Activated CD8-positive, alpha-beta memory T cell treated with anti-CD3 and anti-CD28 coated beads, Interleukin-2, amount 10 ng/mL, durations not matched to agents 7 days and 5 days (primary cell): ENCODE data around the gene KANSL1. TPM values are rescaled to one million over a fixed set of nuclear protein-coding genes. Genes with fewer than 3 reads are reported as not detected.
"Not testable (repeated sequence)": the region's sequence is repeated elsewhere in the genome, so short reads cannot be mapped to it uniquely, and the experiment has no call there.

Source experiments
- ATAC-seq: fragments of 150-1000 bp; cut with Tn5 transposase; one replicate; pipeline ENCODE4 v1.10.0; 2021; ENCODE audit warnings: moderate library complexity
- CTCF ChIA-PET: fragments of 350-600 bp; sonication (Branson Sonifier 250); formaldehyde crosslinking; loops from one replicate; lab custom pipeline; 2021; ENCODE audit warnings: antibody characterized with exemption; lab: Charles Lee
- DNase-seq: peaks from one replicate; pipeline ENCODE4 v3.0.0-alpha.2; 2020
- H3K27ac Mint-ChIP-seq: one replicate; pipeline ENCODE4 v1.8.0; 2021; ENCODE audit warnings: mild to moderate bottlenecking, mixed read lengths
- H3K27me3 Mint-ChIP-seq: one replicate; pipeline ENCODE4 v1.8.0; 2021; ENCODE audit warnings: mixed read lengths
- H3K36me3 Mint-ChIP-seq: one replicate; pipeline ENCODE4 v1.8.0; 2021; ENCODE audit warnings: mild to moderate bottlenecking, mixed read lengths
- H3K4me1 Mint-ChIP-seq: one replicate; pipeline ENCODE4 v1.8.0; 2021; ENCODE audit warnings: mixed read lengths
- H3K4me3 Mint-ChIP-seq: one replicate; pipeline ENCODE4 v1.8.0; 2021; ENCODE audit warnings: mild to moderate bottlenecking, moderate library complexity, mixed read lengths
- H3K9me3 Mint-ChIP-seq: one replicate; pipeline ENCODE4 v1.8.0; 2022; ENCODE audit warnings: low read depth, mixed read lengths
- total RNA-seq, 2 experiments: library from RNA; stranded (reverse); gene quantifications; one replicate each; pipeline ENCODE4 v1.2.3, GENCODE V29; 2021

KANSL1 gene
- total RNA-seq, 2 experiments from 2014 or later, result 85.7 to 132 TPM

- H3K27ac Mint-ChIP-seq, result no peak overlapping the region
- no peak for ATAC-seq
- no peaks in the 10 kb centered on the region for H3K27me3 Mint-ChIP-seq
- no peak for DNase-seq
- no peaks in the 10 kb centered on the region for H3K9me3 Mint-ChIP-seq
- H3K36me3 Mint-ChIP-seq, result peaks cover 1% of the 10 kb centered on the region
- H3K4me1 Mint-ChIP-seq, result peaks cover 25% of the 10 kb centered on the region
- no peak overlapping the region for H3K4me3 Mint-ChIP-seq
- CTCF ChIA-PET, result no interaction called here
Observed at GRCh38 chr17:46108120-46108519, 85.1 kb downstream of the KANSL1 start.

DNA sequence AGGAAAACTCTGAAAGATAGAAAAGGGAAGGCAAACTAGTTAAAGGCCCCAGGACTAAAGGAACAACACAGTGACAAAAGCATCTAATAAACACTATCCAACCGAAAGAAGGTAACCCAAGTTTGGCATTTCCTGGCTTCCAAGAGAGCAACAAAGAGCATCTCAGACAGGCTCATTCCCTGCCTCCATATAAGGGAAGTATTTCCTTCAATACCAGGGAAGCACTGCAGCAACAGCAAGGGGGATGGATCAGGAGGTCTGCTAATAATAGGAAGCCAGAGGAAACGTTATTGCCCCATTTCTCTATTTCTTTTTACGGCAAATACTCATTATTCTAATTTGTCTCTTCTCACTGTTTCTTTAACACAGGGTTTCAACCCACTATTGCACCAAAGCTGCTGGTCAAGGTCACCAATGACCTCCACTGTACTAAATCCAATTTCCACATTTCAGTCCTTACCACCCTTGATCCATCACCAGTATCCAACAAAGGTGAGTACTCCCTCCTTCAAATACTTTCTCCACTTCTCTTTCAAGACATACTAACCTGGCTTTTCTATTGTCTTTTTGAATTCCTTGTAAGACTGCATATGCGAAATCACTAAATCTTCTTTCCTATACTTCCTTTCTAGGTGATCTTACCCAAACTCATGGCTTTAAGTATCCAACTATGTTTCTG is 86.1 kb downstream of the KANSL1 start:
- Mint-ChIP-seq H3K9me3 (no peaks in the 10 kb centered on the region), H3K36me3 (peaks cover 1% of the 10 kb centered on the region), H3K4me1 (peaks cover 32% of the 10 kb centered on the region), H3K27me3 (no peaks in the 10 kb centered on the region), H3K27ac (no peak overlapping the region), H3K4me3 (no peak overlapping the region)
- DNase-seq, result no peak
- CTCF ChIA-PET, result no interaction called here
- ATAC-seq, result no peak

DNA sequence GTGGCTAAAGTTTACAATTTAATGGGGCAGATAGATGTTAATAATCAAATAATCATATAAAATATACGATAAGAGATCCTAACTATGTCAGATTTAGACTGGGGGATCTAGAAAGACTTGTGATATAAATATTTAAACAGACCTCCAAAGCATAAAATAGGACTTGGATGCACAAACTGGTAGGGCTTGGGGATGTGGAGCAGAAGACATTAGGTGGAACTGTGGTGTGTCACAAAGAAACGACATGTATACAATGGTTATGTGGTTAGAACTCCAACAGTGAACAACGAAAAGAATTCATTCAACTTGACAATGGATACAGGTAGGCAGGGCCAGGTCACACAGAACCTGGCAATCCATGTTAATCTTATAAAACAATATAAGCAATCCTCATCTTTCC is 90.4 kb downstream of the KANSL1 start:
- H3K9me3 Mint-ChIP-seq, H3K36me3 Mint-ChIP-seq, H3K4me3 Mint-ChIP-seq, CTCF ChIA-PET, DNase-seq, H3K27ac Mint-ChIP-seq, ATAC-seq, H3K27me3 Mint-ChIP-seq: not testable (repeated sequence)
- peaks cover 40% of the 10 kb centered on the region for H3K4me1 Mint-ChIP-seq

DNA sequence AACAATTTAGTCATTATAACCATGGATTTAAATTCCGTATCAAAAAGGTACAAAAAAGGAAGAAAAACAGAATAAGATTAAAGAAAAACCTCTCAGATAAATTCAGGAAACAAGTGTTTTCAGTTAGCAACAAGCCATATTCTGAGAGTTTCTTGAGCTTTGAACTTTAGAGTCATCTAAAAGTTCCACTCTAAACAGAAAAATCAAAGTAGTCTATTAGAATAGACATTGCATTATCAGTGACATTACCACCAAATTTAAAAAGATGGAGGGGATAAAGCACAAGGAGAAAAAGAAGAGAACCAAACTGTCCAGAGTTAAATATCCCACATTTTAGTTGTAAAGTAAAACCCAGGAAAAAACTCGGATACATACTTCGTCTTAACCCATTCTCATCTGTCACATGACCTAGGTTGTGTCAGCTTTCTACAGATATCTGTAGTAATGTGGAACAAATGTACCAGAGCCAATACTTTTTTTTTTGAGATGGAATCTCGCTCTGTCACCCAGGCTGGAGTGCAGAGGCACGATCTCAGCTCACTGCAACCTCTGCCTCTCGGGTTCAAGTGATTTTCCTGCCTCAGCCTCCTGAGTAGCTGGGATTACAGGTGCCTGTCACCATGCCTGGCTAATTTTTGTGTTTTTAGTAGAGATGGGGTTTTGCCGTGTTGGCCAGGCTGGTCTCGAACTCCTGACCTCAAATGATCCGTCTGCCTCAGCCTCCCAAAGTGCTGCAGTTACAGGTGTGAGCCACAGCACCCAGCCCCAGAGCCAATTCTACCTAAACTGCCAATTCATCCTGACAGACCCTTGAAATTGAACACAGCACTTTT is 91.2 kb downstream of the KANSL1 start:
- not testable (repeated sequence) for H3K27ac Mint-ChIP-seq, DNase-seq, H3K9me3 Mint-ChIP-seq, H3K4me3 Mint-ChIP-seq, ATAC-seq, H3K27me3 Mint-ChIP-seq, H3K36me3 Mint-ChIP-seq
- CTCF ChIA-PET, result interaction anchor here (2.0 kb wide), 1 partner anchor 85 kb away, joined by 11 read pairs; no protein-coding TSS in a partner anchor
- peaks cover 41% of the 10 kb centered on the region for H3K4me1 Mint-ChIP-seq

DNA sequence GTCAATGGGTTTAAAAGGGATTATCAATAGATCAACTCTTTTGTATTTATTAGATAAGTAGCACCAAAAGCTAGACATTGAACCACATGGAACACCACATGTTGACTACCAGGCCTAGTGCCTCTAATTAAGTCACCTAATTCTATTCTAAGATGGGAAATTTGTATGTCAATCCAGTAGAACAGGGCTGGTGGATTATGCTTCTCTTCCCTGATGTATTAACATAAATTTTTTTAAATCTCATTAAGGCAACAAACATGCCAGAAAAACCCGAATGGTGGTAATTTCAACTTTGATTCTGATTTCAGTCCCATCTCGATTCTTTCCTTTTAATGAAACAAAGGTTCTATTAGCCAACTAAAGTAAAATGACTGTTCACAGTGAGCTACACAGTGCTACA is 92.6 kb downstream of the KANSL1 start:
- Mint-ChIP-seq H3K4me3 (no peak overlapping the region), H3K4me1 (peaks cover 41% of the 10 kb centered on the region), H3K27me3 (no peaks in the 10 kb centered on the region), H3K9me3 (no peaks in the 10 kb centered on the region), H3K36me3 (peaks cover 1% of the 10 kb centered on the region), H3K27ac (peak overlapping the region; percentile 77)
- no peak for DNase-seq
- CTCF ChIA-PET, result interaction anchor here (0.9 to 2.0 kb wide), 2 partner anchors 10 to 86 kb away, joined by 4 to 11 read pairs; no protein-coding TSS in a partner anchor
- no peak for ATAC-seq

DNA sequence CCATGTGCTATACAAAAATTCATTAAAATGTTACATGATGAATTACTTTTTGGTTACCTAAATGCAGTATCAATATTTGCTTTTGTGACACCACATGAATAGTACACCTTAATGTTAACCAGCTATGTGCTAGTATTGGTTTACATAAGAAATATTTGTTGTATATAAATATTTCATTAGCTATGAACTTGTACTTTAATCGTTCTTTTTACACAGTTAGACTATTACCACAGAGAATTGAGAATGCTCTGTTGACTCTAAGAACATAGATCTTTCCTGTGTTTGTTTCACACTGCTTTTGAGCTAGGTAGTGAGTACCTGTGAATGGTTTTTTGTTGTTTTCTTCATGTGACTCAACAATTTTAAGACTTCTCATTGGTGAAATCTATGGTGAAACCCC is 93.4 kb downstream of the KANSL1 start:
- Mint-ChIP-seq H3K36me3 (peaks cover 1% of the 10 kb centered on the region), H3K27ac (no peak overlapping the region), H3K27me3 (no peaks in the 10 kb centered on the region), H3K4me3 (no peak overlapping the region), H3K9me3 (no peaks in the 10 kb centered on the region), H3K4me1 (peaks cover 41% of the 10 kb centered on the region)
- DNase-seq (no peak), ATAC-seq (no peak)
- CTCF ChIA-PET, result no interaction called here

DNA sequence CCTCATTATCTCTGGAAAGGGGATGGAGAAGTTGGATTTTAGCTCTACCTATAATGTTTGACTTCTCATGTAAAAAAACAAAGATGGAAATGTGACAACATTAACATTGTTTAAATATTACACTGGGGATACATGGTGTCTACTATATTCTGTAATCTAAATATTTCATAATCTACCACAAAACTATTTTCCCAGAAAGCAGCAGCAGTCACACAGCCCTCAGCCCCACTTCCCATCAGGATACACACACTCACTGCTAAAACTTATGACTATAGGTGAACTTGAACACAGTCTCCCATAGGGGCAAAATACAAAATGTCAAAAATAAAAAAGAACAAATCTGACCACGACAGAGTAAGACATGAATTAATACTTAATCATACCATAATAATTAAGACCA is 95.7 kb downstream of the KANSL1 start:
- DNase-seq (no peak), ATAC-seq (no peak)
- H3K4me1 Mint-ChIP-seq, result peaks cover 33% of the 10 kb centered on the region
- no peak overlapping the region for H3K4me3 Mint-ChIP-seq
- H3K27me3 Mint-ChIP-seq, result no peaks in the 10 kb centered on the region
- no peak overlapping the region for H3K27ac Mint-ChIP-seq
- peaks cover 14% of the 10 kb centered on the region for H3K36me3 Mint-ChIP-seq
- CTCF ChIA-PET, result interaction anchor here (1.3 kb wide), 1 partner anchor 116 kb away, joined by 4 read pairs; no protein-coding TSS in a partner anchor
- no peaks in the 10 kb centered on the region for H3K9me3 Mint-ChIP-seq

- CTCF ChIA-PET, result interaction anchor here (1.0 to 1.1 kb wide), 2 partner anchors 36 to 39 kb away, joined by 3 read pairs; no protein-coding TSS in a partner anchor
Observed at GRCh38 chr17:46092991-46093390, 100.2 kb downstream of the KANSL1 start.

GRCh38 chr17:46090871-46091270 is 102.4 kb downstream of the KANSL1 start:
- Mint-ChIP-seq H3K27me3 (no peaks in the 10 kb centered on the region), H3K4me3 (no peak overlapping the region), H3K27ac (no peak overlapping the region), H3K36me3 (peaks cover 30% of the 10 kb centered on the region), H3K4me1 (peaks cover 3% of the 10 kb centered on the region), H3K9me3 (no peaks in the 10 kb centered on the region)
- no peak for DNase-seq
- ATAC-seq, result no peak
- CTCF ChIA-PET, result interaction anchor here (0.5 to 1.9 kb wide), 4 partner anchors 10 to 1838 kb away, joined by 3 to 4 read pairs (median 3); no protein-coding TSS in a partner anchor

More at GRCh38 chr17:46092991-46093390, 100.2 kb downstream of the KANSL1 start:
- Mint-ChIP-seq H3K9me3 (no peaks in the 10 kb centered on the region), H3K4me1 (peaks cover 9% of the 10 kb centered on the region), H3K36me3 (peaks cover 29% of the 10 kb centered on the region), H3K27me3 (no peaks in the 10 kb centered on the region), H3K27ac (no peak overlapping the region), H3K4me3 (no peak overlapping the region)
- ATAC-seq (no peak), DNase-seq (no peak)

- peaks cover 31% of the 10 kb centered on the region for H3K36me3 Mint-ChIP-seq
- no peaks in the 10 kb centered on the region for H3K27me3 Mint-ChIP-seq
Observed at GRCh38 chr17:46089389-46089965, 103.8 kb downstream of the KANSL1 start.

DNA sequence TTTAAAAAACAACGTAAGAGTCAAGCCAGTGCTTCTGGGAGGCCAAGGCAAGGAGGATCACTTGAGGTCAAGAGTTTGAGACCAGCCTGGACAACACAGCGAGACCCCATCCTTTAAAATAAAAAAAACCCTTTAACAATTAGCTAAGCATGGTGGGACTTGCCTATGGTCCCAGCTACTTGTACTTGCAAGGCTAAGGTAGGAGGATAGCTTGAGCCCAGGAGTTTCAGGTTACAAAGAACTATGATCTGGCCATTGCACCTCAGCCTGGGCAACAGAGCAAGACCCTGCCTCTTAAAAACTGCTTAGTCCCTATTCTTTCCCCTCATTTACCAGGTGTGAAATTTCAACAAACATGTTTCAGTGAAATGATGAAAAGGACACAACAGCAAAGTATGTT is 104.6 kb downstream of the KANSL1 start:
- CTCF ChIA-PET, result interaction anchor here (1.7 kb wide), 1 partner anchor 124 kb away, joined by 5 read pairs; no protein-coding TSS in a partner anchor
- peaks cover 6% of the 10 kb centered on the region for H3K4me1 Mint-ChIP-seq
- no peak overlapping the region for H3K27ac Mint-ChIP-seq

More at GRCh38 chr17:46089389-46089965, 103.8 kb downstream of the KANSL1 start:
- CTCF ChIA-PET, result interaction anchor here (1.5 kb wide), 1 partner anchor 20 kb away, joined by 3 read pairs; no protein-coding TSS in a partner anchor
- Mint-ChIP-seq H3K9me3 (no peaks in the 10 kb centered on the region), H3K27ac (no peak overlapping the region), H3K4me3 (no peak overlapping the region), H3K4me1 (peaks cover 6% of the 10 kb centered on the region)
- no peak for DNase-seq
- ATAC-seq, result no peak

DNA sequence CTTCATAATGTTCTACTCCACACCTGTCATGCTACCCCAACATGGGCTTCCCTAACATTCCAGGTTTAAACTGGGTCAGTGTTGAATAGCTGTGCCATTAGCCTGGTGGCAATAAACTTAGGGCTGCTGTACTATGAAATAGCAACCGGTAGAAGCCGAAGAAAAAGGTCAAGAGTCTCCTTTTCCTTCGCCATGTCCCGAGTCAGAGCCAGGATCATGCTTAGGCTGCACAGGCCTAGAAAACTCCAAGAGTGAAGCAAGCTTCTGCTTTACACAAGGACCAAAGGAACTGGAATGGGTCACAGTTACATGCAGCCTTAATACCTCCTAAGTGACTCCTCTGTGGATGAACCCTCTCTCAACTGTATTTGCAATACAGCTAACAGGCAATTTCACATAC is 105.4 kb downstream of the KANSL1 start:
- not testable (repeated sequence) for DNase-seq, H3K4me3 Mint-ChIP-seq, ATAC-seq, H3K27ac Mint-ChIP-seq, H3K9me3 Mint-ChIP-seq, H3K4me1 Mint-ChIP-seq, H3K27me3 Mint-ChIP-seq
- H3K36me3 Mint-ChIP-seq, result peaks cover 24% of the 10 kb centered on the region
- CTCF ChIA-PET, result interaction anchor here (1.3 to 1.7 kb wide), 2 partner anchors 99 to 125 kb away, joined by 5 to 6 read pairs; no protein-coding TSS in a partner anchor

More for the DNA sequence above, 104.6 kb downstream of the KANSL1 start:
- H3K36me3 Mint-ChIP-seq, result peaks cover 24% of the 10 kb centered on the region
- ATAC-seq (no peak), DNase-seq (no peak)
- H3K9me3 Mint-ChIP-seq, result no peaks in the 10 kb centered on the region
- no peak overlapping the region for H3K4me3 Mint-ChIP-seq
- H3K27me3 Mint-ChIP-seq, result no peaks in the 10 kb centered on the region

DNA sequence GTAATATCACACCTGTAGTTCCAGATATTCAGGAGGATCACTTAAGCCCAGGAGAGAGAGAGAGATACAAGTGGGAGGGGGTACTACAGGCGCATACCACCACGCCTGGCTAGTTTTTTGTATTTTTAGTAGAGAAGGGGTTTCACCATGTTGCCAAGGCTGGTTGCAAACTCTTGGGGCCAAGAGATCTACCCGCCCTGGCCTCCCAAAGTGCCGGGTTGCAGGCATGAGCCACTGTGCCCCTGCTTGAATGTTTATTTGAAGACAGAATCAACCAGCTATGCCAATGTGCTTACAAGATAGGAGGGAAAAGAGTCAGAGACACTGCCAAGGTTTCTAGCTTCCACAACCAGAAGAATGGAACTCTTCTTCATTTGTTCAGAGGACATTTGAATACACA is 106.4 kb downstream of the KANSL1 start:
- H3K27me3 Mint-ChIP-seq, result no peaks in the 10 kb centered on the region
- CTCF ChIA-PET, result interaction anchor here (1.3 kb wide), 1 partner anchor 100 kb away, joined by 6 read pairs; no protein-coding TSS in a partner anchor
- DNase-seq (no peak), ATAC-seq (no peak)
- H3K36me3 Mint-ChIP-seq, result peaks cover 21% of the 10 kb centered on the region
- H3K4me1 Mint-ChIP-seq, result peaks cover 8% of the 10 kb centered on the region
- no peak overlapping the region for H3K4me3 Mint-ChIP-seq
- no peaks in the 10 kb centered on the region for H3K9me3 Mint-ChIP-seq
- H3K27ac Mint-ChIP-seq, result no peak overlapping the region
